Measurements from ENCODE around the gene ARHGAP45. TPM values are rescaled to one million over a fixed set of nuclear protein-coding genes. Genes with fewer than 3 reads are reported as not detected.

The ARHGAP45 gene
- total and polyA plus RNA-seq, 4 donors: 3.3 to 27.5 (median 9.7) TPM

GRCh38 chr19:1082928-1083816, 16.2 kb downstream of the ARHGAP45 start (continued):
- TF ChIP-seq ZBTB33 (IDR thresholded peaks at IDR 0.05) (no peak), RAD21 (IDR thresholded peaks at IDR 0.05) (no peak), YY1 (IDR thresholded peaks at IDR 0.05) (no peak), TAF1 (conservative IDR thresholded peaks at IDR 0.05) (no peak), EGR1 (IDR thresholded peaks at IDR 0.05; ENCODE audit: low read depth in 2 of 2) (no peak), SP1 (IDR thresholded peaks at IDR 0.05) (no peak)

DNA sequence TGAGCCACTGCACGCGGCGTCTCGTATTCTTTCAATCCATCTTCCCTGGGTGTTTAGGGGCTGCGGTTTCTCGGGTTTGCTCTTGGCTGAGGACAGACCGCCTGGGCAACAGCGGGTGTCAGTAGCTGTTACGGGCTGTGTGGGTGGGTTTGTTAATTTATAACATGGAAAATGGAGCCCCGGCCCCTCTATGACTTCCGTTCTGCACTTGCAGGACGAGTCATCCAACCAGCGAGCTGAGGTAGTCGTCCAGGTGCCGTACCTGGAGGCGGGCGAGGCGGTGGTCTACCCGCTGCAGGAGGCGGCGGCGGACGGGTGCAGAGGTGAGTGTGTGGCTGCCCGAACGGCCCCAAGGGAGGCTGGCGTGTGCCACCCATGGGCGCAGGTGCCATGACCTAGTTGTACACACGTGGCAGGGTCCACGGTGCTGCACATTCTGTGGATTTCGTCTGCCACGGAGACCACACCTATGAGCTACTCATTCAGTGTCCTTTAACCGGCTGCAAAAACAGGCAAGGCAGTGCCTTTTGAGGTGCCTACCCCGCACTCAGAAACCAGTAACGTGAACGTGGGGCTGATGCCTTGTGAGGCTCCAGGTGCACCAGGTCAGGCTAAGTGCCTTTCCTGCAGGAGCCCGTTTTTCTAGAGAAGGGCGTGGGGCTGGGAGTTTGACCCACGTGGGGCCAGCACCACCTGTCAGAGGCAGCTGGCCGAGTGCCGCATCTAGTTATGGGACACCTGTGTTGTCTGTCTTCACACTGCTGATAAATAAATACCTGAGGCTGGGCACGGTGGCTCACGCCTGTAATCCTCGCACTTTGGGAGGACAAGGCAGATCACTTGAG, 17.3 kb downstream of the ARHGAP45 start:
- H3K27ac ChIP-seq (ENCODE audit: low read depth in 1 of 2, low read length in 2 of 2): no peak overlapping the region

More for the DNA sequence above, 17.3 kb downstream of the ARHGAP45 start:
- TF ChIP-seq JUND (IDR thresholded peaks at IDR 0.05): no peak
- no peak for TF ChIP-seq SP1 (IDR thresholded peaks at IDR 0.05)
- no peak for TF ChIP-seq CTCF (IDR thresholded peaks at IDR 0.05; ENCODE audit: low read depth, low read length, missing input control)
- TF ChIP-seq GABPA (IDR thresholded peaks at IDR 0.05 in 1 of 2, conservative IDR thresholded peaks at IDR 0.05 in 1 of 2): no peak
- no peak for TF ChIP-seq RXRA (IDR thresholded peaks at IDR 0.05)
- no peak for TF ChIP-seq FOXA2 (IDR thresholded peaks at IDR 0.05)
- no peak for TF ChIP-seq YY1 (IDR thresholded peaks at IDR 0.05)
- no peak for TF ChIP-seq ZBTB33 (IDR thresholded peaks at IDR 0.05)
- no peak for TF ChIP-seq RAD21 (IDR thresholded peaks at IDR 0.05)
- TF ChIP-seq, protein P1, sequence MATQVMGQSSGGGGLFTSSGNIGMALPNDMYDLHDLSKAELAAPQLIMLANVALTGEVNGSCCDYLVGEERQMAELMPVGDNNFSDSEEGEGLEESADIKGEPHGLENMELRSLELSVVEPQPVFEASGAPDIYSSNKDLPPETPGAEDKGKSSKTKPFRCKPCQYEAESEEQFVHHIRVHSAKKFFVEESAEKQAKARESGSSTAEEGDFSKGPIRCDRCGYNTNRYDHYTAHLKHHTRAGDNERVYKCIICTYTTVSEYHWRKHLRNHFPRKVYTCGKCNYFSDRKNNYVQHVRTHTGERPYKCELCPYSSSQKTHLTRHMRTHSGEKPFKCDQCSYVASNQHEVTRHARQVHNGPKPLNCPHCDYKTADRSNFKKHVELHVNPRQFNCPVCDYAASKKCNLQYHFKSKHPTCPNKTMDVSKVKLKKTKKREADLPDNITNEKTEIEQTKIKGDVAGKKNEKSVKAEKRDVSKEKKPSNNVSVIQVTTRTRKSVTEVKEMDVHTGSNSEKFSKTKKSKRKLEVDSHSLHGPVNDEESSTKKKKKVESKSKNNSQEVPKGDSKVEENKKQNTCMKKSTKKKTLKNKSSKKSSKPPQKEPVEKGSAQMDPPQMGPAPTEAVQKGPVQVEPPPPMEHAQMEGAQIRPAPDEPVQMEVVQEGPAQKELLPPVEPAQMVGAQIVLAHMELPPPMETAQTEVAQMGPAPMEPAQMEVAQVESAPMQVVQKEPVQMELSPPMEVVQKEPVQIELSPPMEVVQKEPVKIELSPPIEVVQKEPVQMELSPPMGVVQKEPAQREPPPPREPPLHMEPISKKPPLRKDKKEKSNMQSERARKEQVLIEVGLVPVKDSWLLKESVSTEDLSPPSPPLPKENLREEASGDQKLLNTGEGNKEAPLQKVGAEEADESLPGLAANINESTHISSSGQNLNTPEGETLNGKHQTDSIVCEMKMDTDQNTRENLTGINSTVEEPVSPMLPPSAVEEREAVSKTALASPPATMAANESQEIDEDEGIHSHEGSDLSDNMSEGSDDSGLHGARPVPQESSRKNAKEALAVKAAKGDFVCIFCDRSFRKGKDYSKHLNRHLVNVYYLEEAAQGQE (IDR thresholded peaks at IDR 0.05): no peak
- TF ChIP-seq, protein P2, sequence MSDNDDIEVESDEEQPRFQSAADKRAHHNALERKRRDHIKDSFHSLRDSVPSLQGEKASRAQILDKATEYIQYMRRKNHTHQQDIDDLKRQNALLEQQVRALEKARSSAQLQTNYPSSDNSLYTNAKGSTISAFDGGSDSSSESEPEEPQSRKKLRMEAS (IDR thresholded peaks at IDR 0.05): no peak
- no peak for TF ChIP-seq HNF4G (IDR thresholded peaks at IDR 0.05)
- no peak for TF ChIP-seq EGR1 (IDR thresholded peaks at IDR 0.05; ENCODE audit: low read depth in 2 of 2)
- no peak for TF ChIP-seq HNF4A (conservative IDR thresholded peaks at IDR 0.05)
- no peak for TF ChIP-seq NR2F2 (IDR thresholded peaks at IDR 0.05)
- Histone ChIP-seq H3K9ac (ENCODE audit: low read depth in 1 of 2, low read length in 2 of 2) (no peak overlapping the region), H3K4me1 (ENCODE audit: control insufficient read depth in 4 of 4, insufficient read depth in 4 of 4, low read length in 3 of 4) (peaks cover 3 to 31% (median 10%) of the 10 kb centered on the region in 4 donors), H3K27me3 (ENCODE audit: control insufficient read depth in 4 of 4, insufficient read depth in 4 of 4, low read length in 3 of 4) (no peaks in the 10 kb centered on the region), H3K36me3 (ENCODE audit: control insufficient read depth in 4 of 4, insufficient read depth in 3 of 4, low read depth in 1 of 4, low read length in 3 of 4) (peaks cover 7 to 16% (median 10%) of the 10 kb centered on the region in 4 donors), H3K9me3 (ENCODE audit: control insufficient read depth in 4 of 4, low read length in 3 of 4) (no peaks in the 10 kb centered on the region), H3K4me3 (ENCODE audit: low read depth in 1 of 3, low read length in 3 of 3) (no peak overlapping the region)
- DNase-seq (ENCODE audit: low spot score): no peak
- WGBS: 85% methylated on average over 43 of the region's 43 CpGs
